MG63 (cell line): ENCODE results near the gene PIGT. TPM values are rescaled to one million over a fixed set of nuclear protein-coding genes. Genes with fewer than 3 reads are reported as not detected.
A peak's percentile ranks its signal among the peaks of the same experiment; 100 is the strongest.

Experiments used
- DNase-seq: peaks from one replicate; pipeline ENCODE4 v3.0.0-alpha.2; 2020
- H3K27me3 ChIP-seq: fragments of 250-450 bp; sonication (Bioruptor Pico); 2 replicates; pipeline ENCODE4 v1.5.1; 2020; ENCODE audit warnings: mild to moderate bottlenecking, moderate library complexity
- H3K36me3 ChIP-seq: fragments of 250-450 bp; sonication (Bioruptor Pico); 2 replicates; pipeline ENCODE4 v1.5.1; 2020; ENCODE audit warnings: mild to moderate bottlenecking, moderate library complexity
- H3K4me3 ChIP-seq: fragments of 250-450 bp; sonication (Bioruptor Pico); 2 replicates; pipeline ENCODE4 v1.5.1; 2020; ENCODE audit warnings: mild to moderate bottlenecking, moderate library complexity
- H3K9me3 ChIP-seq: fragments of 250-450 bp; sonication (Bioruptor Pico); 2 replicates; pipeline ENCODE4 v1.5.1; 2020; ENCODE audit warnings: mild to moderate bottlenecking, moderate library complexity
- total RNA-seq: library from RNA; depleted of rRNA; stranded (reverse); fragments of >200 nt; shearing (Covaris generic); gene quantifications from 2 replicates; pipeline ENCODE4 v1.2.3, GENCODE V29; 2014; ENCODE audit warnings: low replicate concordance

PIGT gene
- total RNA-seq, 1 experiment from 2014 or later = 66.5 TPM

DNA sequence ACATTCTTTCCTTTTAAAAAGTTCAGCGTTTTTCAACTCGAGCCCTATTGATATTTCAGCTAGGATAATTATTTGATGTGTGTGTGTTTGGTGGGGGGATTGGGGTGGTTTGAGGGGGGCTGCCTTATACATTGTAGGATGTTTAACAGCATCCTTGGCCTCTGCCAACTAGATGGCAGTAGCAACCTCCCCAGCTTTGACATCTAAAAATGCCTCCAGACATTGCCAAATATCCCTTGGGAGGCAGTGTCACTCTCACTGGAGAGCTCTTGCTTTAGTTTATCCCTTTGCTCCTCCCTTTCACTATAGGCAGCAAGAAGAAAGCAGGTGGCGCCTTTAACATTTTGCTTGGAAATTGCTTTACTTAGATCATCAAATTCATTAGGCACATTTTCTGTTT is 23.2 kb upstream of the PIGT start:
- no peak for DNase-seq
- H3K36me3 ChIP-seq = no peaks in the 10 kb centered on the region; the same call in 1 of the 2 replicates
- H3K9me3 ChIP-seq = no peaks in the 10 kb centered on the region
- H3K27me3 ChIP-seq = no peaks in the 10 kb centered on the region
- no peak overlapping the region for H3K4me3 ChIP-seq

DNA sequence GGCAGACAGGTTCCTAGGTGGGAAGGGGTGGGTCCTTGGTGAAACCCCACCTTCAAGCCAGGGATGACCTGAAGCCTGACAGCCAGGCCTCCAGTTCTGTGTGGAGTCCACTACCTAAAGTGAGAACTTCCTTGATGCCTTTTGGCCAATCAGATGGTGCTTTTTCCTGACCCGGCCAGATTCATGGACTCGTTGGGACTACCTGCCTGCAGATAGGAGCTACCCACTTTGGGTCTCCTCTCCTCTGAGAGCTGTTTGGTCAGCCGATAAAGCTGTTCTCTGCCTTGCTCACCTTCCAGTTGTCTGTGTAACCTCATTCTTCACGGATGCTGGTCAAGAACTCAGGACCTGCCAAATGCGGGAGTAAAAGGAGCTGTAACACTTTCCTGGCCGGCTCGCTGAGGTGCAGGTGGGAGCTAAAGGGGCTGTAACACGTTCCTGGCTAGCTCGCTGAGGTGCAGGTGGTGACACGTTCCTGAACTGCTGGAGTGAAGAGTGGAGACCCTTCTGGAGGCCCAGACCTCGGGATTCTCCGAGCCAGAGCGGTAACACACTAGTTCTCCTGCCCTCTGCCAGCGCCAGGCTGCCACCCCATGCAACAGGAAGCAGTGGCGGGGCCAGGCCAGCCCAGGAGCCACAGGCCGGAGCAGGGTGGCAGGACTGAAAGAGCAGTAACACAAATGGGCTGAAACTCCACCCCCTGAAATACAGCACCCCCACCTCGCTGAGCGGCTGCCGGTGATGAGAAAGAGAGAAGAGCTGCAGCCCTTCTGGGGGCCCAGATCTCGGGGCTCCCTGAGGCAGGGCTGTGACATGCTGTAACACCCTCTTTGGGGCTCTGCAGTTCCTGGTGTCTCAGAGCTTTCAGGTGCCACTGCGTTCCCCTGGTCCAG is 21.5 kb upstream of the PIGT start:
- Histone ChIP-seq H3K27me3 (no peaks in the 10 kb centered on the region), H3K36me3 (no peaks in the 10 kb centered on the region; the same call in 1 of the 2 replicates)

DNA sequence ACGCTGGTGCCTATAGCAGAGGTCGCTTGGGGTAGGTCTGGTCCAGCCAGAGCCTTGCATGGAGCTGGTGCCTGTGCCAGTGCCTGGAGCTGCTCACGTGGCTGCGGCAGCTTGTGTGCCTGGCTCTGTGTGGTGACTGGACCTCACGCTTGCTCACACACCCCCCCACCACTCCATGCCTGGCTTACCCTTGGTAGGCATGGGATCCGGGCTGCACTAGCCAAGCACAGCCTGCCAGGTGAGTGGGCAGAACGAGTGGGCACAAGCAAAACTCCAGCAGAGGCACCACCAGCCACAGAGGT is 20.9 kb upstream of the PIGT start:
- no peak overlapping the region for H3K4me3 ChIP-seq
- H3K36me3 ChIP-seq = no peaks in the 10 kb centered on the region; the same call in 1 of the 2 replicates
- H3K9me3 ChIP-seq = peaks cover 14% of the 10 kb centered on the region
- no peak for DNase-seq
- H3K27me3 ChIP-seq = no peaks in the 10 kb centered on the region

More for the DNA sequence above, 21.5 kb upstream of the PIGT start:
- no peak for DNase-seq
- H3K9me3 ChIP-seq = peaks cover 8% of the 10 kb centered on the region
- no peak overlapping the region for H3K4me3 ChIP-seq

- H3K4me3 ChIP-seq = no peak overlapping the region
- no peaks in the 10 kb centered on the region for H3K36me3 ChIP-seq
- DNase-seq = no peak
- H3K27me3 ChIP-seq = no peaks in the 10 kb centered on the region
- H3K9me3 ChIP-seq = peaks cover 33% of the 10 kb centered on the region
Observed at GRCh38 chr20:45399018-45399417, 16.9 kb upstream of the PIGT start.

DNA sequence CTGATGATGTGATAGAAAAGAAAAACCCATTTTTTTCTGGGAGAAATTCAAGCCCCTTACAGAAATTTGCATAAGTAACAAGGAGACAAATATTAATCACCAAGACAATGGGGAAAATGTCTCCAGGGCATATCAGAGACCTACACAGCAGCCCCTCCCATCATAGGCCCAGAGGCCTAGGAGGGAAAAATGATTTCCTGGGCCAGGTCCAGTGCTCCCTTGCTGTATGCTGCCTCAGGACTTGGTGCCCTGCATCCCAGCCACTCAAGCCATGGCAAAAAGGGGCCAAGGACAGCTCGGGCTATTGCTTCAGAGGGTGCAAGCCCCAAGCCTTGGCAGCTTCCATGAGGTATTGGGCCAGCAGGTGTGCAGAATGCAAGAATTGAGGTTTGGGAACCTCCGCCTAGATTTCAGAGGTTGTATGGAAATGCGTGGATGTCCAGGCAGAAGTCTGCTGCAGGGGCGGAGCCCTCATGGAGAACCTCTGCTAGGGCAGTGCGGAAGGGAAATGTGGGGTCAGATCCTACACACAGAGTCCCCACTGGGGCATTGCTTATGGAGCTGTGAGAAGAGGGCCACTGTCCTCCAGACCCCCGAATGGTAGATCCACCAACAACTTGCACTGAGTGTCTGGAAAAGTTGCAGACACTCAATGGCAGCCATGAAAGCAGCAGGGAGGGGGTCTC is 15.5 kb upstream of the PIGT start:
- peaks cover 33% of the 10 kb centered on the region for H3K9me3 ChIP-seq
- no peaks in the 10 kb centered on the region for H3K36me3 ChIP-seq
- no peak overlapping the region for H3K4me3 ChIP-seq
- DNase-seq = no peak
- no peaks in the 10 kb centered on the region for H3K27me3 ChIP-seq

DNA sequence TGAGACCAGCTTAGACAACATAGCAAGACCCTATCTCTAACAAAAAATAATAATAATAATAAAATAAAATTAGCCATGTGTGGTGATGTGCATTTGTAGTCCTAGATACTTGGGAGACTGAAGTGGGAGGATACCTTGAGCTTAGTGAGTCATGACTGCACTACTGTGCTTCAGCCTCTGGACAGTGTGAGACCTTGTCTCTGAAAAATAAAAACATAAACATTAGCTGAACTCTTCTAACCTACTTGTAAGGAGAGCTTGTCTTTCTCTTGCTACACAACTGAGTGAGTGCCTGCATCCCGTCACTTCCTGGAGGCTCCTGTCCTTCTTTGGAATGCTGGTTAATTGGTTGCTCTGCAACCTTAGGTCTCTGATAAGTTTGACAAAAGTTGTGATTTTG is 13.0 kb upstream of the PIGT start:
- no peak for DNase-seq
- H3K27me3 ChIP-seq = no peaks in the 10 kb centered on the region
- peaks cover 33% of the 10 kb centered on the region for H3K9me3 ChIP-seq
- H3K4me3 ChIP-seq = no peak overlapping the region
- no peaks in the 10 kb centered on the region for H3K36me3 ChIP-seq

DNA sequence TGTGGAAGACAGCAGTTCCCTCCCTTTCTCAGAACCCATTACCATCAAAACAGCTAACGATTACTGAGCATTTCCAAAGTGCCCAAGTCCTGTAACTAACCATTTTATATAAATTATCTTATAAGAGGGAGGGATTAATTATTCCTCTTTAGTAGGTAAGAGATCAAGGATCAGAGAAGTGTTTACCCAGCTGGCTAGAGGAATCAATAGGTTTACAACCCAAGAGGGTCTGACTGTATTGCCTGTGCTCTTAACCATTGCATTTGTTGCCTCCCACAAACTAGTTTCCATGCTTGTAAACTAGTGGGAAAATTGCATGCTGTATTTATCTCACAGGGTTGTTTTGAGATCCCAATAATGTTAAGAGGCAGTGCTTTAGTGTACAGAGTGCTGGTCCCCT is 11.5 kb upstream of the PIGT start:
- peaks cover 25% of the 10 kb centered on the region for H3K9me3 ChIP-seq
- no peak overlapping the region for H3K4me3 ChIP-seq
- H3K27me3 ChIP-seq = no peaks in the 10 kb centered on the region
- no peak for DNase-seq
- no peaks in the 10 kb centered on the region for H3K36me3 ChIP-seq

DNA sequence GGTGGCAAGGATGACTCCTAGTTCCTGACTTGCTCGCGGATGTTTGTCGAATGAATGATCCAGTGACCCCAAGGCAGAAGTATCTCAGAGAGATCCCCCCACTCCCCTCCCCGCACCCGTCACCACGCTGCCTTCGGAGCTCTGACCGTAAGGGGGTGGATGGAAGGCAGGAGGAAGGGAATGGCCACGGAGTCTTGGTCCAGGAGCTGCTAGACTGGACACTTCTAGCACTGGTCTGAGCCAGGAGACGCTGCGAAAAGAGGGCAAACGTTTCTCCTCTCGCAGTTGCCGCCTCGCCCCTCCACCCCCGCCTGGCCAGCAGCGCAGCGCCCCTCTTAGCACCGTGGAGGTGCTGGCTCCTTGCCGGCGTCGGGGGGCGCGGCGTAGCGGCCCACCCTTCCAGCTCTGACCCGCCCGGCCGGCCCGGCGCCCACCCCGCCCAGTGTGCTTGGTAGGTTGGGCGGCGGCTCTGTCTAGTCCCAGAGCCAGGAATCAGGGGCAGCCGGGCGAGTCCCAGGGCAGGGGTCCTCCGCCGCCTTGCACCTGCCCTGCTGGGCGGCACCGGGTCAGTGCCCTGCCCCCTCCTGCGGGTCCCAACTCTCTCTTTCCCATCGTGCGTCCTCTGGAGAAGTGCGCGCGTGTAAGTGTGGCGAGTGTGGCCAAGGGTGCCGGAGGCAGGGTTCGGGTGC is 10.2 kb upstream of the PIGT start:
- DNase-seq = no peak
- H3K36me3 ChIP-seq = peaks cover 5% of the 10 kb centered on the region; the same call in 1 of the 2 replicates
- peak overlapping the region; percentile 58 for H3K4me3 ChIP-seq
- H3K9me3 ChIP-seq = peaks cover 12% of the 10 kb centered on the region
- H3K27me3 ChIP-seq = no peaks in the 10 kb centered on the region

DNA sequence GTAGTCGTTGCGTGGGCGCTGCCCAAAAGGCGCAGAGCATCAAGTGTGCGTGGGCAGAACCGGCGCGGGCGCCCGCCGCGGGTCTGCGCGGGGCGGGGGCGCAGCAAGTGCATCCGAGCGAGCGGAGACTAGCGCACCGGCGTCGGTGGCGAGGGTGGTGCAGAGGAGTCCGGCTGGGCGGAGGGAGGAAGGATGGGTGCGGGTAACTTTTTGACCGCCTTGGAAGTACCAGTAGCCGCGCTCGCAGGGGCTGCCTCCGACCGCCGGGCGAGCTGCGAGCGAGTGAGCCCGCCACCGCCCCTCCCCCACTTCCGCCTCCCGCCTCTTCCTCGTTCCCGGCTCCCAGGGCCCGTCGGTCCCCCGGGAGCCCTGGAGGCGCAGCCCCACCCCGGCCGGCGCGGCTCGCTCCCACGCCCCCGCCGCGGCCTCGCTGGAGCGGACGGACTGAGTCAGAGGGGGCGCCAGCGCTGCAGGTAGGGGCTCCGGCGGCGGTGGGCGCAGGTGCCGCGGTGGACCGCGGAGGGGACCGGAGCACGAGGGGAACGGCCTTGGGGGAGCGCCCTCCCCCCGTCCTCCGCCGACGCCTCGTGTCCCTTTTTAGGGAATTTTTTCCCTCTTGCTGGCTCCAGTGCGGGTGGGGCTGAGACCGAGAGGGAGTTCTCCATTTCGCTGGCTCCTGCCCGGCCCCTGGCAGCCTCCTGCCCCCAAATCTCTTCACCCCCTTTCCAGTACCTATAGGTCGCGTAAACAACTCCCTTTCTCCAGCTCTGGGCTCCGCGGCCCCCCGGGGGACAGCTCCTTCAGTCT is 9.5 kb upstream of the PIGT start:
- H3K9me3 ChIP-seq = peaks cover 5% of the 10 kb centered on the region
- peak overlapping the region; percentile 58 for H3K4me3 ChIP-seq
- peak; percentile 68 for DNase-seq
- H3K27me3 ChIP-seq = no peaks in the 10 kb centered on the region
- peaks cover 5% of the 10 kb centered on the region for H3K36me3 ChIP-seq

GRCh38 chr20:45407067-45407745 is 8.7 kb upstream of the PIGT start:
- no peaks in the 10 kb centered on the region for H3K9me3 ChIP-seq
- H3K36me3 ChIP-seq = peaks cover 5% of the 10 kb centered on the region
- H3K4me3 ChIP-seq = peak overlapping the region; percentile 58
- H3K27me3 ChIP-seq = no peaks in the 10 kb centered on the region
- DNase-seq = no peak

- H3K27me3 ChIP-seq = no peaks in the 10 kb centered on the region
- peak within 1 kb of the TSS; percentile 58 for H3K4me3 ChIP-seq
- H3K36me3 ChIP-seq = peaks cover 5% of the 10 kb centered on the region
- DNase-seq = no peak
- no peaks in the 10 kb centered on the region for H3K9me3 ChIP-seq
Observed at GRCh38 chr20:45407783-45408645, 7.9 kb upstream of the PIGT start, which contains the start of gene DBNDD2. DBNDD2 (plus strand) TSS chr20:45408289; CDS start chr20:45408468, 179 bp downstream.

GRCh38 chr20:45408646-45409213 is 7.2 kb upstream of the PIGT start:
- no peak for DNase-seq
- Histone ChIP-seq H3K36me3 (peaks cover 5% of the 10 kb centered on the region), H3K27me3 (no peaks in the 10 kb centered on the region), H3K4me3 (no peak overlapping the region), H3K9me3 (no peaks in the 10 kb centered on the region)

DNA sequence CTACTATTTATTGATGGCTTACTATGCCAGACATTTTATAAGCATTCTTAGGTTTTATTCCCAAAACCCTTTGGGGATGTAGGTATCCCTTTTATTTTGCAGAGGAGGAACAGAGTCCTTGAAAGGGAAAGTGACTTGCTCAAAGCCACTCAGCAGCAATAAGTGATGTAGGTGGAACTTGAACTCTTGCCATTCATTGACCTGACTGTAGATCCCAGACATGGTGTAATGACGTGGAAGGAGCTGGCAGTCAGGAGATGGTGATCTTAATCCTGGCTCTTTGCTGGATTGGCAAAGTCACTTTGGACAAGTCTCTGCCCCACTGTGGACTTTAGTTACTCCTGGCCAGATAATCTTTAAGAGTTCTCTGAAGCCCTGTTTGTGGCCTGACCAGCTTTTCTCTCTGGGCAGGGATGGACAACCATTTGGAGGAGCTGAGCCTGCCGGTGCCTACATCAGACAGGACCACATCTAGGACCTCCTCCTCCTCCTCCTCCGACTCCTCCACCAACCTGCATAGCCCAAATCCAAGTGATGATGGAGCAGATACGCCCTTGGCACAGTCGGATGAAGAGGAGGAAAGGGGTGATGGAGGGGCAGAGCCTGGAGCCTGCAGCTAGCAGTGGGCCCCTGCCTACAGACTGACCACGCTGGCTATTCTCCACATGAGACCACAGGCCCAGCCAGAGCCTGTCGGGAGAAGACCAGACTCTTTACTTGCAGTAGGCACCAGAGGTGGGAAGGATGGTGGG is 6.2 kb upstream of the PIGT start:
- Histone ChIP-seq H3K27me3 (no peaks in the 10 kb centered on the region), H3K36me3 (peaks cover 5% of the 10 kb centered on the region), H3K9me3 (no peaks in the 10 kb centered on the region), H3K4me3 (no peak overlapping the region)
- DNase-seq = no peak

GRCh38 chr20:45410887-45411286 is 5.1 kb upstream of the PIGT start:
- no peak for DNase-seq
- Histone ChIP-seq H3K9me3 (no peaks in the 10 kb centered on the region), H3K4me3 (no peak overlapping the region), H3K36me3 (peaks cover 5% of the 10 kb centered on the region), H3K27me3 (no peaks in the 10 kb centered on the region)
